Hematopoietic multipotent progenitor cell treated with erythropoietin and hydrocortisone succinate and interleukin-3 and kit ligand, for 15 days (in vitro differentiated cells): ENCODE measurements around the gene NWD2.
"Not testable (repeated sequence)": the region's sequence is repeated elsewhere in the genome, so short reads cannot be mapped to it uniquely, and the experiment has no call there.

Experiments
- DNase-seq: peaks from one replicate; pipeline ENCODE4 v3.0.0-alpha.2; 2015; ENCODE audit warnings: low spot score

The NWD2 gene, protein sequence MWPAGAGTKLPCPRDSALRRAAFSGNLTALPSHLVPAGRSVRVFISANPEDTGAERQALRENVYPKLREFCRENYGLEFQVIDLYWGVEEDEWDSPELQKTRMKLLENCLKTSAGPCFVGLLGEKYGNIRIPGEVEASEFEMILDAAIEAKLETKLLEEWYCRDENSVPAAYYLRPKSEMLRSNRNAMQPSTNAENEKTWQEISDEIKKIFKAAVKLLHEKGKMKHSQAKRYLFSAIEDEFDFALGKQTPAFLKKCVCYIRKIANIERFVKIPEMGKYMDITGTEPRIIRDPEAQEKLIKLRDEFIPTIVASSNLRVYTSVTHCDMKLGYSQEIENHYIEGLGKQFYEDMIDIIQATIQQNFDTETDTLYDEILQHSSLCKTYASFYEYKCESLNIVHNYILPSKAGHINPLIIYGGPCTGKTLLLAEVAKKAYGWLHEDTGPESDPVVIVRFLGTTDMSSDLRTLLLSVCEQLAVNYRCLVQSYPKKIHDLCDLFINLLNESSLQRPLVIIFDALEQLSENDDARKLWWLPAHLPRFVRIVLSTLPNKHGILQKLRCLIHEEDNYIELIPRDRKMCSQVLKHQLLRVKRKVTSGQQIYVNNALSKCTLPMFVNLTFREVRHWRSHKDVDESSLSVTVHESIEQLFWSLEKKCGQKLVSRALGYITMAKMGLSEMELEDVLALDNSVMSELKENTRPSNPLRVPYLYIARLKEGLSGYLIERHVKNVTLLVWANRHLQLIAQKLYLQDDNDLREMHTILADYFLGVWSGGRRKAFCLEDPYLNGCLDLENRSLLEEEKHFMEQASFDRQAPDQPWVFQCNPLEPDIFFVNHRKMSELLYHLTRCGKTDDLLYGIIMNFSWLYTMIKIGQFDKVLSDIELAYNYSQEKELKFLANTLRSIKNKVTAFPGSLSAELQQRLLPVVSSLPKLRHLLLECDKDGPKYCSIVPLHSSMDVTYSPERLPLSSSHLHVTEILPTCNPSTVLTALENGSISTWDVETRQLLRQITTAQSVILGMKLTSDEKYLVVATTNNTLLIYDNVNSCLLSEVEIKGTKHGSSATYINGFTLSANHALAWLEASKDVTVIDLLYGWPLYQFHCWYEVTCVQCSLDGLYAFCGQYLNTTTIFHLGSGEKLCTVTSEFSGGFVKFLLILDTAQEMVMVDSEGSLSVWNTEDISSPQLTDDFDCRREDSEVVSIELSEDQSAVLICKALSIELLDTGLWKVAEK (N-terminal part only)

DNA sequence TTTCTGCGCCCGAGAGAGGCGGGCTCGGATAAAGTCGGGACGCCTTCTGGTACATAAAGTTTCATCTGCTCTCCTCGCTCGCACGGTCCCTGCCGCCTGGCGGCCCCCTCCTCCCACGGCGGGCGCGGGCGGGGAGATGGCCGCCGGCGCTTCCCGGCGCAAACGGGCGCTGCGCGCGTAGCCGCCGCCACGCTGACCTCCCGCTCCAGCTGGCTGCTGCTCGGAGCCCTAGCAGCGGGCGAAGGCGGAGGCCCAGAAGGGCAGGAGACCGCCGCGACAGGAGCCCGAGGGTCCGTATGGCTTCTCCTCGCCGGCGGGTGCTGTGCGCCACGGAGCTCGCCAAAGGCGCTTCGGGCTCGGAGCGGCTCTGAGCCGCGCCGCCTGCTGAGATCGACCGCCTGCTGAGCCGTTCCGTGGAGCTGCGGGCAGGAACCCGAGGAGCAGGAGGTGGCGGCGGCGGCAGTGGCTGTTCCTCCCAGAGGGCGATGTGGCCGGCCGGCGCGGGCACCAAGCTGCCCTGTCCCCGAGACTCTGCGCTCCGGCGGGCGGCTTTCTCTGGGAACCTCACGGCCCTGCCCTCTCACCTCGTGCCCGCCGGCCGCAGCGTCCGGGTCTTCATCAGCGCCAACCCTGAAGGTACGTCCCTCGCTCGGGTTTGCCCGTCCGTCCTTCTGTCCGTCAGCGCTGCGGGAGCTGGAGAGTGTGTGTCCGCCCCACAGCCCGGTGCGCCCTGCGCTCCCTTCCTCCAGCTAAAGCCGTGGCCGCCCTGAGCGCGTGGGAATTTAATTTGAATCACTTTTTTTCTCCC, at the start of gene NWD2:
Gene NWD2 (plus strand): TSS at position 161 of the 808 bp plus-strand sequence. CDS start 325 bp downstream, at position 486.
- DNase-seq = no peak

DNA sequence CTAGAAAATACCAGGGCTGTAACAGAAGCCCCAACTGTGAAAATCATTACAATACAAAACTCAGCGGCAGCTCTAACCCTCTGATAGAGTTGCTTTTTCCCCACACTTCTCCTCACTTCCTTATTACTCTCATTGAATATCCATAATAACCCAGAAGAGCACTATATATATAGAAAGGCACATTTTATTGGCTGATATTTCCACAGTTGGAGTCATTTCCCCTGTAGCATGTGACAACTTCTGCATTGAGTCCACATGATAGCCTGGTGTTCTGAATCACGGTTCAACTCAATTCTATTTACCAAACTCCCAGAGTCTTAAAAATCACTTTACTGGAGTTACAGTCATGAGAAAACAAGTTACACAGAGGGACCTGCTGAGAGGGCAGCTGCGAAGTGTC, 46.6 kb upstream of the NWD2 start:
- DNase-seq = no peak

DNA sequence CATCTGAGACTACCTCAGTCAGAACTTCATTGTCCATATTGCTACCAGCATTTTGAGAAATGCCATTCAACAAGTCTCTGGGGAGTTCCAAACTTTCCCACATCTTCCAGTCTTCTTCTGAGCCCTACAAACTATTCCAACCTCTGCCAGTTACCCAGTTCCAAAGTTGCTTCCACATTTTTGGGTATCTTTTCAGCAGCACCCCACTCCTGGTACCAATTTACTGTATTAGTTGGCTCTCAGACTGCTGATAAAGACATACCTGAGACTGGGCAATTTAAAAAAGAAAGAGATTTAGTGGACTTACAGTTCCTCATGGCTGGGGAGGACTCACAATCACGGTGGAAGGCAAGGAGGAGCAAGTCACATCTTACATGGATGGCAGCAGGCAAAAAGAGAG, 39.8 kb upstream of the NWD2 start:
- DNase-seq = not testable (repeated sequence)

DNA sequence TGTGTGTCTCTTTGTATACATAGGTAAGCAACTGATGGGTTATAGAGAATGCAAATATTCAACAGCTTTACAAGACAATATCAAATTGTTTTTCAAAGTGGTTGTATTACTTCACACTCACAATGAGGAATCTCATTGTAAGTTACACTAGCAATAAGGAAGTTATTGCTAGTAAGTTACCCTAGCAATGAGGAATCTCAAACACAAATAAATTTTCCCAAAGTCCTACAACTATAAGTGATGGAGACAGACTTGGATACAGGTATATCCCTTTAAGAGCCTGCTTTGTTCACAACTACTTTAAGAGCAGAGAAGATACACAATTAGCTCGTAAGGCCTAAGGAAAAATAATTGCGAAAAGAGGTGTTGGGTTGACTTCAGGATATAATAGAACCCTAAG, 28.3 kb upstream of the NWD2 start:
- DNase-seq = no peak

DNA sequence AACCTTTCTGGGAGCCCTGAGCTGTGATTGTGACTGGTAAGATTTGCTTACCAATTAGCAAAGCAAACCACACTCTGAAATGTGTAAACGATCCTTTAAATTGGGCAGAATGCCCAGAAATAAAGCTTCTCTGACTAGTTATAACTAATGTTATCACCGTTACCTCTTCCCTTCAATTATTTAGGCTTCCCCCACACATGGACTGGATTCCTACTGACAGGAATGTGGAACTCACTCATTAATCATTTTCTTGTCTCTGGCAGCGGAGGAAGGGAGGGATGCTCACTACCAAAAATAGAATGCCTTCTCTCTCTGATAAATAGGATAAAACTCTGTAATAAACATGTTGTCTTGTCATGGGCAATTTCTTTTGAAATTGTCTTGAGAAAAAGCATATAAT, 25.3 kb upstream of the NWD2 start:
- no peak for DNase-seq

DNA sequence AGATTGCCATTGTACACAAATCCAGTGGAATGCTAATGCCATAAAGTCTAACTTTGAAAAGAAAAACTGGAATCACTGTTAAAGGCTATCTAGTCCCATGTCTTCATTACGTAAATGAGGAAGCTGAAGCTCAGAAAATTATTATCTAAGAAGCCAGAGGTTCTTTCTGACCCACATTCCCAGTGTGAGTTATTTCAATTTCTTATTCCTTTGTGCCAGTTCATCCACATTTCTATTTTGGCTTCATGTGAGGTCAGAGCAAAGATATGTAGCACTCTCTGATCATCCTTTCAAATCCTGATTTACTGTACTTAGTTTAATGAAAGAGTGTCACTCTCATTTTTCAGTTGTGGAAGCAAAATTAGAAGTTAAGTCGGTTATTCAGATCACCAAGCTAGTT, 24.6 kb upstream of the NWD2 start:
- no peak for DNase-seq

DNA sequence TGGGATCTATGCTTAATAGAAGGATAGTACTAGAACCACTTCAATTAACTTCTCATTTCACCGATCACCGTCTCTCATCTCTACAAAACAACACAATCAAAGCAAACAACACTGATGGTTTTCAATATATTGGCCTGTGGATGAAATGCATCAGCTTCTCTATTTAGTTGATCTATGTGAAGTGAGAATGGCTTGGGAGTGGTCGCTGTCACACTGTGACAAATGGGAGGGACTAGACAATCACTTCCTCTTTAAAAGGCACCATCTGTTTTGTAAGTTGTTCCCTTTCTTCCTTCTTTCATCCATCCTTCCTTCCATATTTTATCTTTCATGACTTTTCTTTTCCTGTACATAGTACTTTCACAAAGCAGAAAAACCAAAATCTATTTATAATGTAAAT, 23.9 kb upstream of the NWD2 start:
- no peak for DNase-seq

DNA sequence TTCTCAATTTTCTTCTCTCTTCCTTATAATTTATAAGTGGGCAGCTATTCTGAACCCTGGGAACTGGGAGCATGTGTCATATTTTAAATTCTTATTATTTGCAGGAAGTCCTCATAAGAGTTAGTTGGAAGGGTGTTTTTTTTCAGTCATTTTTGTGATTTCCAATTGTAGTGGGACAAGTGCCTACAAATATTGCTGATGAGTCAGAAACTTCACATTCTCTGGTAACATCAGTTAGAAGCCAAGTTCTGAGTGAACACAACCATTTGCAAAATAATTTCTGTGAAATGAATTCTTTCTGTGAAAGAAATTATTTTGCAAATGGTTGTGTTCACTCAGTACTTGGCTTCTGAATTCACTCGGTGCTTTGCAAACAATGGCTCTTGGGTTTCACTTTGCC, 20.8 kb upstream of the NWD2 start:
- DNase-seq = no peak

DNA sequence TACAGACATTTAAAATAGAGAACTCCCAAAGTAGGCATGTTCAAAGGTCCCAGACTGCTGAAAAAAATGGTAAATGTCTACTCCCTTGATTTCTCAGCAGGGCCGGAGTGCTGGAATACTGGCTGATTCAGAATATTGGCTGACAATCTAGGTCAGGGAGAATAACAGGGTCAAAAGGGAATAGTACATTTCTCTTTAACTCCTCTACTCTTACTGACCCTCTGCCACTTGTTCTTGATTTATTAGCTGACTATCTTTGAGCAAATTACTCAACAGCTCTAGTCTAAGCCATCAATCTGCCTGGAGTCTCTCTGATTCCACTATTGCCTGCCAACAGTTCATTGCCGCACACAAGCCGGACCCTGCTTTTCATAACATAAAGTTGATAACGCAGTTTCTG, 19.7 kb upstream of the NWD2 start:
- DNase-seq = no peak

DNA sequence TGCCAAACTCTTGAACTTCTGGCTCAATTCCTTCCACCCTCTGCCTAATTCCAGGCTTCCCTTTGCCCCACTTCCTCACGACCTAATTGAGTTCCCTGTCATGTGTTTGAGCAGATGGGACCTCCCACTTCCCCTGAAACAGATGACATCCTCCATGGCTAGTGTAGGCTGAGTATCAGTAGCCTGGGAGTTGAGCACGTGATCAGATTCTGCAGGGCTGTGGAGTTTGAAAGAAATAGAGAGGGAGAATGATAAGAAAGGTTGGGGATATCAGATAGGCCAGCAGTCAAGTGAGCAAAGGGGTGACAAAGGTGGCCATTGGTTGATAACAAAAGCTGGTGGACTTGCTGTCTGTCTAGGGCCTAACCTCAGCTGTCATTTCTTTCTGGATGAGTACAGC, 18.8 kb upstream of the NWD2 start:
- no peak for DNase-seq

DNA sequence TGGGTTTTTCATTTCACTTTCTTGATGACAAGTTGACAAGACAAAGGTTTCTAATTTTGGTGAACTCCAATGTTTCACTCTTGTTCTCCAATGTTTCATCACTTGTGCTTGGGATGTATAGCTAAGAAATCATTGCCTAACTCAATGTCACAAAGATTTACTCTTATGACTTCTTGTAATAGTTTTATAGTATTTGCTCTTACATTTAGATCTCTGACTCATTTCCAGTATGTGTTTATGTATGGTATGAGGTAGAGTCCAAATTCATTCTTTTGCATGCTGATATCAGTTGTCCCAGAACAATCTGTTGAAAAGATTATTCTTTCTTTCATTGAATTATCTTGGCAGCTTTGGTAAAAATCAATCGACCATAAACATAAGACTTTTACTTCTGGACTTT, 12.2 kb upstream of the NWD2 start:
- DNase-seq = no peak

DNA sequence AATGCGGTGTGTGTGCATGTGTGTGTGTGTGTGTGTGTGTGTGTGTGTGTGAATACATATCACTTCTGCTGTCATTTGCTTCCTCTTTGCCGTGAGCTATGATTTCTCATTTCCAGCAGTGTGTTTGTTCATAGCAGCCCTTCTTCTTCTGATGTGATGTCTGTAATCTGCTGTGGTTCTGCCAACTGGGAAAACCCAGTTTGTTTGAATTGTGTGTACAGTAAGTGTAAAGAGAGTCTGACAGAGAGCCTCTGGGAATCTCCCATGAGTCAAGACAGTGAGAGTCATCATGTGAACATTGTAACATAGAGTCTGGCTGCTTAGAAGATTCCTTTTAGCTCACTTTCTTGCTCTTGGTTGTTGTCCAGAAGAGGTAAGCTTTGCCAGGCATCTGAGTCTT, 8.4 kb upstream of the NWD2 start:
- DNase-seq = no peak

DNA sequence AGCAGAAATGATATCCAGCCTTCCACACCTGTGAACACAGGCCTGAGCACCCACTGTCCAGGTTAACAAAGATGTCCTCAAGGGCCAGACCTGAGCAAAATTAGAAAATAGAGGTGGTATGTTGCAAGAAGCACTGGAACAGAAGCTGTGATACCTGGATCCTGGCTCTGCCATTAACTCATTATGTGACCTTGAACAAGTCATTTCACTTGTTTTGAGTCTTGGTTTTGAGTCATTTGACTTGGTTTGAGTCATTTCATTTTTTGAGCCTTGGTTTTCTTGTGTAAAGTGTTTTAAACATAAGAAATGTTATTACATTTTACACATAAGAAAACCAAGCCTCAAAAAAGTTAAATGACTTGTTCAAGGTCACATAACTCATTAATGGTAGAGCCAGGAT, 2.9 kb upstream of the NWD2 start:
- no peak for DNase-seq

DNA sequence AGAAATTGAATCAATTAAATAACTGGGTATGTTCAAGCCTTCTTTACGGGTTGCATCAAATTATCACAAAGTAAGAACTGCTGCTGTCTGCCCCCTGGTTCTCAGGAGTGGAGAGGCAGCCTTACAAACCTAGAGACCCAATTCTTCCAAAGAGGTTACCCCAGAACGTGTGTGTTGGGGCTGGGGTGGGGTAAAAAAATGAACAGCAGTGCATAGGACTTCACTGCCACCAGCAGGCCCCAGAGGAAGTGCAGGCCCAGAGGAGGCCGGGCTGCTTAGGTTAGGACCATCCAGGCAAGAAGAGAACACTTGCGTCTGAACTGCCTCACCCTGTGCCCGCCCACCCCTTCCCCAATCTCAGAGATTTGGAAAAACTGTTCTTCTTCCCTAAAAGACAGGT, 1.5 kb upstream of the NWD2 start:
- no peak for DNase-seq

DNA sequence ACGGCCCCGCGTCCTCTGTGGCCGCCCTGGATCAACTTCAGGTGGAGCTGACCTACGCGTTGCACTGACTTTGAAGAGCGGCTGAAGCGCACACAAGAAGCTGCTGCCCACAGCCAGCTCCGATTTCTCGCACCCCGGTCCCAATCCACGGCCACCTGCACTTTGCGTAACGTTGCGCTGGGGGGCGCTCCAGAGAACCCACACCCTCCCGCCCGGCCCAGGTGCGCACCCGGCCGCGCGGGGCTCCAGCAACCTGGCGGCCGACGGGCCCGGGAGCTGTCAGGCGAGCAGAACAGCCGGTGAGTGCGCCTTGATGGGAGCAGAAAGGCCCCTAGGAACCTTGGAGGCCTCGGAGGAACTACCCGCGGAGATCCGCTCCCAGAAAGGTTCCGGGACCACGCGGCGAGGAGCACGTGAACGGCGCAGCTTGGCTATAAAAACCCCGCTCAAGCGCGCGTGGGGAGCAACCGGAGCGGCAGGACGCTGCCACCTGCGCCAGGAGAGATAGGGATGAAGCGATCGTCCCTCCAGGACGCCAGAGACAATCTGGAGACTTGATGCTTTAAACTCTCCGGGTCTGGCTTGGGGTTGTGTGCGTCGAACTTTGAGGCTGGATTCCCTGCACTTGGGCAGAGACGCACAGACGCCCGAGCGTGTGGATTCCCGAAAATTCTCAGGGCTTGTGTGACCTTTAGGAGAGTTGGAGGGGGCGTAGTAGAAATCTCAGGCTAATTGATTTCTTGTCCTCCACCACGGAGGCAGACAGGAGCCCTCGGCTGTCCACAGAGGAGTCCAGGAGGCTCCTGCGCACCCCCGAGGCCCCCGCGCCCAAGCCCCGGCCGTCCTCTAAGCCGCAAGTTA, 591 bp upstream of the NWD2 start:
- DNase-seq = no peak

DNA sequence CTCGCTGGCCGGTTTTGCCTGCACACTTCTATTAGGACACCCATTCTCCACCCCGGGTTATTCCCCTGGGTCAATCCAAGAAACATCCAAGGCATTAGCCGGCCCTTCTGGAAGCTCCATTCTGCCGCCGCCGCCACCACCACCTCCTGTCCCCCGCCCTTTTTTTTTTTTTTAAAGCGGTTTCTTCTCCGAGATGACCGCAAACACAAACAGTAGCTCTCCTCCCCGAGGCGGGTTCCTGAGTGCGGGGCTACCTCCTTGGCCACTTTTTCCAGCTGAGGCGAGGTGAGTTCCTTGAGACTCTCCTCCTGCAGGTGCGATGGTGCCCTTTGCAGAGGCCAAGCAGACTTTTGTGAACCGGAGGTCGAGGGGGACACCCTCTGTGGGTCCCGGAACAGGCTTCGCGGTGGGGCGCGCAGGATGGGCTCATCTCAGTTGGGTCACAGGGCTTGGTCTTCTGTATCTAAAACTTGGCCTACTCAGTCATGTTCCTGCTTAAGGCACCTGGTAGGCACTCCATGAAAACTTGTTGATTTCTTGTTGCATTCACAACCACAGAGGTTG, 930 bp downstream of the NWD2 start:
- DNase-seq = no peak

DNA sequence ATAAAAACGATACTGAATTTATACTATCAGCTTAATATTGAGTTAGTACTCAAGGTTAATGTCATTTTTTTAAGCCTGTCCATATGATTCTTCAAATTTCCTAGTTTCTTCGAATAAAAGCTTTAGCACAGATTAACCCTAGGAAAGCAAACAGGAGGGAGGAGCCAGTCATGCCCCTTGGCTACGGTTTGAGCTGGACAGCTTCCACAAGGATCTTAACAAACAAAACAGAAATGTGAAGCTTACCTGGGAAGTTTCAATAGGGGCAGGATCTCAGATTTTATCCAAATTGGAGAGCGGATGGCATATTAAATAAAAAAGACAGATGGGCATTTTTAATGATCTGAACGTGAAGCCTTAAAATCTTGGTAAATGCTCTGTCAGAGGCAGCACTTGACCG, 2.3 kb downstream of the NWD2 start:
- no peak for DNase-seq

DNA sequence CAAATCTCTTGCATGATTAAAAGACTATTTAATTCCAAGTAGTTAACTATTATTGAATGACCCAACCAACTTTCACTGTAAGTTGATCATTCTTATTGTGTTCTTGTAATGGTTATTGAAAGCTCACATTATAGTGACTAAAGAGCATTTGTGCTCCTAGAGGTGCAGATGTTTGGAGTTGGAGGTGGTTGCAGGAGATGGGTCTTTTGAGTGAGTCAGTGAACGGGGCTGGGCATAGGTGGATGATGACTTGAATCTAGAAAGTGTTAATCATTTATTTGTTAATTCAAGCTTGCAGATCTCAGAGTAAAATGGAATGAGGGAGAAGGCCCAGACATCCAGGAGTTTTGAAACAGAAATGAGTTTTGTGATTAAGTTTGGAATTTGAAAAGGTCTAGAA, 13.7 kb downstream of the NWD2 start:
- no peak for DNase-seq

DNA sequence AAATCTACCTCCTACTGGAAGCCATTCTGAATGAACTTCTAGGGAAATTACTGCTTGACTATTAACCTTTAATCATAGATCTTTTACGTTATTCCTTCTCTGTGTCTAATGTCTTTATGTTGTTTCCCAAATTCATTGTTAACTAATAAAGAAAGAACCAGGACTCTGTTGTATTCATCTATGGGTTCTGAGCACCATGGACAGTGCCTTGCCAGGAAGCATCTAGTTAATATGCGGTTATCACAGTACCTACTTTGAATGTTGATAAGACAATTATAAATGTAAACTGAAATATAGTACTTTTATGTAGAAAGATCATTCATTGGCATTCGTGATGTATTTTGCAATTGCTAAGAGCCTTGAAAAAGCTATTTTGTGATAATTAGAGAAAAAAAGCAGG, 23.8 kb downstream of the NWD2 start:
- DNase-seq = no peak

DNA sequence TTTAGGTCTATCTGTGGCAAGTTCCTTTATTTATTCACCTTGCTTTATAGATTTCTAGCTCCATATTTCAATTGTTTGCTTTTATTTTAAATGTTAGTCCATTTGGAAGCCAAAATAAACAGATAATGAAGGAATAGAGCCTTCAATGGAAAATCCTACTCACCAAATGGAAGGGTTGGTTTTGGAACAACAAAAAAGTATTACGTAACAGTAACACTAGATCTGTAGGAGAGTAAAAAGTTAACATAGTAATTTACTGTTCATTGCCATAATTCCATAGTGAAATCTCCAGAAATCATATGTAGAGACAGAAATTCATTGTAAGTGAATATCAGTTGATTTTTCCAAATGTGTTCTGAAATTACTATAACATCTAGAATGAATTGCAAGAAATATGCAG, 34.6 kb downstream of the NWD2 start:
- no peak for DNase-seq
